ENCODE results near the gene GNAI2.

The GNAI2 gene

GRCh38 chr3:50299929-50300680 lies 64.1 kb downstream of the GNAI2 start:
- no peak for DNase-seq

- no peak for DNase-seq
These were observed 64.8 kb downstream of the GNAI2 start for GRCh38 chr3:50300681-50301254.

- no peak for DNase-seq
These were observed 66.3 kb downstream of the GNAI2 start for GRCh38 chr3:50302095-50303012.

GRCh38 chr3:50303013-50303815 lies 67.2 kb downstream of the GNAI2 start, which contains the start of gene HYAL1:
Gene HYAL1 (minus strand): TSS chr3:50303574. CDS start chr3:50302956, 618 bp downstream.
- DNase-seq = no peak

- DNase-seq = no peak
These were observed 68.6 kb downstream of the GNAI2 start for GRCh38 chr3:50304601-50305000.

All from CD4-positive, alpha-beta T cell treated with Interleukin-17A for 4 hours (primary cell).